Globus pallidus (tissue), 1 donor: ENCODE measurements around the gene JMJD6.
A peak's percentile ranks its signal among the peaks of the same experiment; 100 is the strongest.
"Not testable (repeated sequence)": the region's sequence is repeated elsewhere in the genome, so short reads cannot be mapped to it uniquely, and the experiment has no call there.

Experiments
- DNase-seq: peaks from one replicate; pipeline ENCODE4 v3.0.0-alpha.2; 2015; ENCODE audit warnings: low spot score

The JMJD6 gene

DNA sequence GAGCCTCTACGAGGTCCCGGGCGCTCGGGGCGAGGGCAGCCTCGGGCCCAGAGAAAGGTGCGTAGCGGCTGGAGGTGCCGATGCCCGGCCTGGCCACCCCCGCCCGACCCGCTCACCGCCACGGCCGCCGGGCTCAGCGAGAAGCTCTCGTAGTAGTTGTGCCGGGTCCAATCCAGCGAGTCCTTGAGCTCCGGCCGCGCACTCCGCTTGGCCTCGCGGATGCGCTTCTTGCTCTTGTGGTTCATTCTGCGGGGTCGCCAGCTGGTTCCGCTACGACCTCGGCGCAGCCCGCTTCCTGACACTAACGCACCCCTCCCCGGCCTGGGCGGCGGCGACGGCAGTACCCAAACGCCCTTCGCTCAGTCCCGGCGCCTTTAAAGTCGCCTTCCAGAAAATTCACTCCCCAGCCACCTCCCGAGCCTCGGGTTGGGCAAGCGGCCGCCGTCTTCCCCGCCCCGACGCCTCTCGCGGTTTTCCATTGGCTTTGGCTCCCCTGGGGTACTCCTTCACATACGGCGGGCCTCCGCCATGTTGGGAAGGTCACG lies at the start of gene JMJD6:
Gene JMJD6, minus strand, starts transcription at position 376 of the 545 bp plus-strand sequence. Its CDS starts 131 bp downstream, at position 245.
- peak; percentile 92 for DNase-seq

- no peak for DNase-seq
Measured at GRCh38 chr17:76775021-76775600, 48.7 kb upstream of the JMJD6 start.

- DNase-seq: no peak
Measured at GRCh38 chr17:76772842-76773525, 46.6 kb upstream of the JMJD6 start.

GRCh38 chr17:76758570-76758969 lies 32.2 kb upstream of the JMJD6 start:
- DNase-seq: no peak

GRCh38 chr17:76757256-76757655 lies 30.9 kb upstream of the JMJD6 start:
- DNase-seq: no peak

GRCh38 chr17:76755285-76755684 lies 28.9 kb upstream of the JMJD6 start:
- no peak for DNase-seq

DNA sequence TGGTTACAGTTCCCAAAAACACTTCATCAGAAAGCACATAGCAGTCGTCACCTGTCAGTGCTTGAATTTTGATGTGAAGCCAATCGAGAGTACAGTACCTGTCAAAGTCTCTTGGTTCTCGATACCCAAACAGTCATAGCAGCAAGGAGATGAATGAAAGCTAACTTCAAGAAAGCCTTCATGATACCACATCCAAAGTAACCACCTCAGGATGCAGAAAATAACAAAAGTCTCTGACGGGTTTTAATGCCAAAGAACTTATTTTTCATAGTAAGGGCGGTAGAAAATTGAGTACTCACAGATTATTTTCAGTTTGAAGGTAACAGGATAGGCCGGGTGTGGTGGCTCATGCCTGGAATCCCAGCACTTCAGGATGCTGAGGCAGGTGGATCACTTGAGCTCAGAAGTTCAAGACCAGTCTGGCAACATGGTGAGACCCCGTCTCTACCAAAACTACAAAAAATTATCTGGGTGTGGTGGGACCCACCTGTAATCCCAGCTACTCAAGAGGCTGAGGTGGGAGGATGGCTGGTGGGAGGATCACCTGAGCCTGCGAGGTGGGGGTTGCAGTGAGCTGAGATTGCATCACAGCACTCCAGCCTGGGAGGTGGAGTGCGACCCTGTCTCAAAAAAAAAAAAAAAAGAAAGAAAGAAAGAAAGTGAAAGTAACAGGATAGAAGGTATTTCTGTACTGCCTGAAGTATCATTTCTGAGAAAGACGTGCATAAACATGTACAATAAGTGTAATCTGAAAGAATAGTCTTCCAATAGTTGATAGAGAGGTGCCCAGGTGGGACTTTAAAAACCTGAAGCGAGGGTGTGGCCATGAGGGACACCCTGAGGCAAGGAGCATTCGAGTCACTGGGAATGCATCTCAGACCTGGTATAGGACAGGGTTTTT lies 26.9 kb upstream of the JMJD6 start:
- no peak for DNase-seq

DNA sequence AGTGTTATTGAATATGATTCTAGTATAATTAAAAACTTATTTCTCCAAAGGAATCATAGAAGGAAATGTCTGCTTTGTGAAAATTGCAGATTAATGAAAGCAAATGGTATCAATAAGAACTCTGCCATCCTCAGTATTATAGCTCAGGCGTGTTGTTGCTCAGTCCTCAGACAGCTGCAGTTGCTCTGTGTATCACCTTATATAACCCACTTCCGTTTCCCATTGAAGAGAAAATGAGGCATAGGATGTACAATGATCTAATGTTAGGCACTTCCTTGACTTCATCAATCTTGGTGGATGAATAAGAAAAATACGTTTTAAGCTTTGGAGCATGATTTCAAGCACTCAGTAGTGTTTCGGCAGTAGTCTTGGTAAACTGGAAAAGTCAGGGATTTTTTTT lies 25.6 kb upstream of the JMJD6 start:
- DNase-seq: no peak

DNA sequence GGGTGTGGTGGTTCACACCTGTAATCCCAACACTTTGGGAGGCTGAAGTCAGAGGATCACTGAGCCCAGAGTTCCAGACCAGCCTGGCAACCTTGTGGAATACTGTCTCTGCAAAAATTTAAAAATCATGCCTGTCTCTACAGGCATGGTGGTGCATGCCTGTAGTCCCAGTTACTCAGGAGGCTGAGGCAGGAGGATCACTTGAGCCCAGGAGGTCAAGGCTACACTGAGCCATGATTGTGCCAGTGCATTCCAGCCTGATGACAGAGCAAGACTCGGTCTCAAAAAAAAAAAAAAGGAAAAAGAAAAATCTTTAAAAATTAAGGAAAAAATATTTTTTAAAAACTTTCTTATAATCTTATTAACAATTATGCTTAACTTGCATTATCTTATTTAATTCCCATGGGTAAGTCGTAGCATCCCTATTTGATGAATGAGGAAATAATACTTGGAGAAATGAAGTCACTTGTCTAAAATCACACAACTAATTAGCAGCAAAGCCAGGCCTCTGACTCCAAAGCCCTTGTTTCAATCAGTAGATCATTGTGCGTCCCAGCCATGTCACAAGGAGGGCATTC lies 25.1 kb upstream of the JMJD6 start:
- DNase-seq: no peak

GRCh38 chr17:76748657-76749056 lies 22.3 kb upstream of the JMJD6 start:
- no peak for DNase-seq

DNA sequence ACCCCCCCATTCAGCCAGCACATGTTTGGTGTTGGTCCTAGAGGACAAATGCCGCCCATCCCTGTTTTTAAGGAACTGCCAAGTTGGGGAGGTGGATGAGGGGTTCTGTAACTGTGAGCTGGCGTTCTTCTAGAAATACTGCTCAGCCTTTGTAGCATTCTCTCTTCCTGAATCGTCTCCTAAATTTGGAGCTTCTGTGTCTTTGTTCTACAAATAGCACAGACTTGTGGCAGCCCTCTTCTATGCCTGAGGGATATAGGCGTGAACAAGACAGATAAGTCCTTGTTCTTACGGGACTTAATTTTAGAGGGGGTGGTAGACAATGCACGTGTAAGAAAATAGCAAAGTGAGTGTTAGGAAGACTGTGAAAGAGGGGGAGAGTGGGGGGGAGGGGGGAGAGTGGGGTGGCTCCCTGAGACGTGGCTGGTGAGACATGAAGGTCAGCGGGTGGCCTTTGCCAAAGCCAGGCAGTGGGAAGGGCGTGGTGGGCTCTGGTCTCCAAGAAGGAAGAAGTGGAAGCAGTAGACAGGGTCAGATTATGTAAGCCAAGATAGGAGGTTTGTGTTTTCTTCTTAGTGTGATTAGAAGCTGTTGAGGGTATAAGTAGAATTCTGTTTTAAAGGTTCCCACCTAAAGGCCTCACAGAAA lies 21.4 kb upstream of the JMJD6 start:
- no peak for DNase-seq

DNA sequence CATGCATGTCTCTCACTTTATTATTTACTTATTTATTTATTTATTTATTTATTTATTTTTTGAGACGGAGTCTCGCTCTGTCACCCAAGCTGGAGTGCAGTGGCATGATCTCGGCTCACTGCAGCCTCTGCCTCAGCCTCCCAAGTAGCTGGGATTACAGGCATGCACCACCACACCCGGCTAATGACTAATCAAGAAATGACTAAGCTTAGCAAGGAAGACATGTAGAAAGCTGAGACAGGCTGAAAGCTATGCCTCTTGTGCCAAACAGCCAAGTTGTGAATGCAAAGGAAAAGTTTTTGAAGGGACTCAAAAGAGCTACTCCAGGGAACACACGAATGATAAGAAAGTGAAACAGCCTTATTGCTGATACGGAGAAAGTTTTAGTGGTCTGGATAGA lies 19.4 kb upstream of the JMJD6 start:
- not testable (repeated sequence) for DNase-seq

DNA sequence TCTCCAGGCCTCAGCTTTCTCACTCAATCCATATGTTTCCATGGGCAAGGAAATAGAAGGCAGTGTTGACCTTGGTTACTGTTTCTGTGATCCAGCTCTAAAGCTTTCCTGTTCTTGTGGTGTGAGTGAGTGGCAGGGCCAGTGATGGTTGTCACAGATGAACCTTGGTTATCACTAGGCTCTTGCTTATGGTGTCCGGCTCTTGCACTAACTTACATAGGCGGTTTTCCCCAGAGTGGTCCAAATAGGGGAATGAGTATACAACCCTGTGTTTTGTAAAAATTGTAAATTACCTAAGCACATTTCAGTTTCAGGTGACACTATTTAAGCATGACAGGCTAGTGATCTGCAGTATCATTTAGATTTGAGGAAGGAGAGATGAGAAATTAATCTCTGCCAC lies 18.3 kb upstream of the JMJD6 start:
- DNase-seq: no peak

DNA sequence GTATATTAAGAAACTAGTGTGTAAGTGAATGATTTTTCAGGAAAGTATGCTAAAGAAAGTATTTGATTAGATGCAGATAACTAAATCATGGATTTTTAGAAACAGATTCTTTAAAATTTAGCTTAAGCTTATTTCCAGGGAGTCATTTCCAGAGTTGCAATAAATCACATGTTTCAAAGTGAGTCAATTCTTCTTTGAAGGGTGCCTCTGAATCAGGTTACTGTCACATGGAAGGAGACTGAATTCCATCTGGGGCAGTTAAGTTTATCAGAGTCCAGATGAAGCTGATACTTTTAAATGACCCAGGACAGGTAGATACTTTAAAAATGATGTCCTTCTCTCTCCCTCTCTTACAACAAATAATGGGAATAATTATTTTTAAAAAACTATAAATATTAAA lies 16.6 kb upstream of the JMJD6 start:
- no peak for DNase-seq

DNA sequence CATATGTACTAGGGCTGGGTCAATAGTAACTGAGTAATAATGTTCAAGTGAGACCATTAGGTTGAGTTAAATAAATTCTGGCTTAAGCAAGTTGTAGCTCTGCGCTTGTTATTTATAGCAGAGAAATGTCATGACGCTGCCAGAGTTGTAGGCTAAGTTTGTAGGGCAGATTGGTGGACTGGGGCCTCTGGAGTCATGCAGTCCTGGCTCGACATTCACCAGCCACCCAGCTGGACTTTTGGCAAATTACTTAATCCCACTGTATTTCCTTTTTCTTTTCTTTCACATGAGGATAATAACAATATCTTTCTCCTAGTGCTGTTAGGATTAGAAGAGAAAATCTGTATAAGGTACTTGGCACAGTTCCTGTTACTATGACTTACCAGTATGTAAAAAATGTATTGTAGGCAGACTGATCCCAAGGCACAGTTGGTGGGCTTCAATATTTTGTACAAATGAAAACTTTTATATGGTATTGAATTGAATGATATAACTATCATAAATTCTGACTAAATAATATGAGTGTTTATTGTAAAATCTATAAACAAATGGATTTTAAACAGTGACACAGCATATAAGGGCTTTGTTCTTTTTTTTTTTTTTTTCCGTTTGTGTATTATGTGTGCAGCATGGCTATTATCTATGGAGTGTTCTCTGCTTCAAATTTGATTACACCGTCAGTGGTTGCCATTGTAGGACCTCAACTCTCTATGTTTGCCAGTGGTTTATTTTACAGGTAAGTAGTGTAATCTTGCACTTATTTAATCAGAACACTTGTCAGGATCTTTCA lies 14.1 kb upstream of the JMJD6 start:
- DNase-seq: no peak

GRCh38 chr17:76739568-76740115 lies 13.2 kb upstream of the JMJD6 start:
- not testable (repeated sequence) for DNase-seq

DNA sequence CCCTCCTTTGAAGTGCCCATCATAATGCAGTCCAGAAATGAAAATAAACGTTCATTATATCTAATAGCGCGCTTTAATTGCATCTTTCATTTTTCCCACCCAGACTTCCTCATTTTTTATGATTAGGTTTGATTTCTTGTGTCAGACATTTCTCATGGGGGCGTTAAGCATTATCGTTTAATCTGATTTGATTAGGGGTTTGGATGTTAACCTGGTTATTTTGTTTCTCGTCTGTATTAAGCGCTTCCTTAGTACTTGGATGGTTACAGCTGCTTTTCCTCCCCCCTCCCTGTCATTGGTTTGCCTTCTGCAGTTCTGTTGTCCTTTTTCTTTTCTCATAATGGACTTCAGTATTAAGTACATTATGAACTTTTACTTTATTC lies 12.1 kb upstream of the JMJD6 start:
- no peak for DNase-seq

GRCh38 chr17:76737676-76738467 lies 11.5 kb upstream of the JMJD6 start, which contains the start of gene MFSD11:
TSS of gene MFSD11 (plus strand) at chr17:76738119. CDS start at chr17:76738353, 234 bp downstream.
- peak; percentile 92 for DNase-seq

GRCh38 chr17:76737082-76737675 lies 10.8 kb upstream of the JMJD6 start, which contains the start of gene SRSF2:
TSS of gene SRSF2 (minus strand) at chr17:76737331. CDS start at chr17:76737160, 171 bp downstream.
- peak; percentile 98 for DNase-seq
